GM18873 (cell line): Measurements from ENCODE around the gene SORCS1.
"Not testable (repeated sequence)": the region's sequence is repeated elsewhere in the genome, so short reads cannot be mapped to it uniquely, and the experiment has no call there.

Experiments used
- ATAC-seq: cut with Tn5 transposase; IDR thresholded peaks from one replicate; pipeline ENCODE4 v1.9.1; 2021; ENCODE audit warnings: mild to moderate bottlenecking, moderate library complexity, moderate number of reproducible peaks; ENCODE audit not compliant: unreplicated experiment, low FRiP score

SORCS1 gene

GRCh38 chr10:107056182-107056581 lies 108.3 kb downstream of the SORCS1 start:
- ATAC-seq = no peak

GRCh38 chr10:107054469-107055156 lies 109.9 kb downstream of the SORCS1 start:
- ATAC-seq = no peak

DNA sequence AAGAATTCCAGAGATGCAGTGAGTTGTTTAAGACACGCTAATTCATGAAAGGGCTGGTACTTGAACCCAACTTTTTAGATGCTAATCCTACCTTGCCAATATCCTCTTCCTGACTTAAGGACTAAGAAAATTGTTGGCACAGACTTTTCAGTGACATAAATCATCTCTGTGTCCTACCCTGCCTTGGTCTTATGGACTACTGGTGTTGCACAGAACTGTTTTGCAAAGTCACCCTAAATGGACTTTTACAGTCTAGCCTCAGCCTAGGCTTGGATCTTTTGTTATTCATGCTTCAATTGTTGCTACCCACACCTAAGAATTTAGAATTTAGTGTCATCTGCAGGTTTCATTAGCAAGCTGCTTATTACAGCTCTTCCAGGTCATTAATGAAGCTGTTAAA lies 112.7 kb downstream of the SORCS1 start:
- no peak for ATAC-seq

DNA sequence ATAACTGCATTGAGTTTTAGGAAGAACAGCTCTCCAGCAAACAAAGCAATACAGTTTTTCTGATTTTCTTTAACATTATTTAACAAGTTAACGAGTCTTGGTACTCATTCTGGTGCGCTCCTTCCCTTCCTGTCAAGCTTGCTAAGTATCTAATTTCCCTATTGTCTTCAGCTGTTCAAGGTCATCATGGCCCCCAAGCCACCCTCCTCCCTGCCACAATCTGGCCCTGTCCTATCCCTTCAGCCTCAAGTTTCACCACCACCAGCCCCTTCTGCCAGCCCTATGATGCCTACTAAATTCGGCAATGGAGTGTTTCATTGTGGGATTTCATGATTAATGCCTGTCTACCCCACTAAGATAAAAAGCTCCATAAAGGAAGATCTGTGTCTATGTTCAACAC lies 121.0 kb downstream of the SORCS1 start:
- ATAC-seq = no peak

- ATAC-seq = no peak
These were observed 127.0 kb downstream of the SORCS1 start for GRCh38 chr10:107037192-107038122.

- no peak for ATAC-seq
These were observed 130.6 kb downstream of the SORCS1 start for GRCh38 chr10:107033799-107034422.

DNA sequence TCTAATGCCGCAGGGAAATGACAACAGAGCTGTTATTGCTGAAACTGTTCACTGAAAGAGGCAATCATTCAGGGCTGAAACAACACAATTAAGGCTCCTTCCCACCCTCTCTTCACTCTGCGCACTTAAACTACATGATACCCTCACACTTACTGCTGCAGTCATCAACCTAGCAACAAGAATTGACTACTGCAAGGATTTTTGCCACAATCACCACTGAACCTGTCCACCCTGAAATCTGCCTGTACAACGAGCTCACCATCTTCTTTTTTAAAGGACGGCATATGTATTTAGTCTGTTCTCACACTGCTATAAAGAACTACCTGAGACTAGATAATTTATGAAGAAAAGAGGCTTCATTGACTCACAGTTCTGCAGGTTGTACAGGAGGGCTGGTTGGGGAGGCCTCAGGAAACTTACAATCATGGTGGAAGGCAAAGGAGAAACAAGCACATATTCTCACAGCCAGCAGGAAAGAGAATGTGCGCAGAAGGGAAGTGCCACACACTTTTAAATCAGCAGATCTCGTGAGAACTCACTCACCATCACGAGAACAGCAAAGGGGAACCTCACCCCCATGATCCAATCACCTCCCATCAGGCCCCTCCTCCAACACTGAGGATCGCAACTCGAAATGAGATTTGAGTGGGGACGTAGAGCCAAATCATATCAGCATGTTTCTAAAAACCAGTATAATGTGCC lies 131.7 kb downstream of the SORCS1 start:
- no peak for ATAC-seq

- no peak for ATAC-seq
These were observed 132.4 kb downstream of the SORCS1 start for GRCh38 chr10:107031931-107032699.

GRCh38 chr10:107028236-107028635 lies 136.3 kb downstream of the SORCS1 start:
- ATAC-seq = no peak

GRCh38 chr10:107025676-107026075 lies 138.8 kb downstream of the SORCS1 start:
- no peak for ATAC-seq

GRCh38 chr10:107024033-107024432 lies 140.5 kb downstream of the SORCS1 start:
- ATAC-seq = not testable (repeated sequence)

DNA sequence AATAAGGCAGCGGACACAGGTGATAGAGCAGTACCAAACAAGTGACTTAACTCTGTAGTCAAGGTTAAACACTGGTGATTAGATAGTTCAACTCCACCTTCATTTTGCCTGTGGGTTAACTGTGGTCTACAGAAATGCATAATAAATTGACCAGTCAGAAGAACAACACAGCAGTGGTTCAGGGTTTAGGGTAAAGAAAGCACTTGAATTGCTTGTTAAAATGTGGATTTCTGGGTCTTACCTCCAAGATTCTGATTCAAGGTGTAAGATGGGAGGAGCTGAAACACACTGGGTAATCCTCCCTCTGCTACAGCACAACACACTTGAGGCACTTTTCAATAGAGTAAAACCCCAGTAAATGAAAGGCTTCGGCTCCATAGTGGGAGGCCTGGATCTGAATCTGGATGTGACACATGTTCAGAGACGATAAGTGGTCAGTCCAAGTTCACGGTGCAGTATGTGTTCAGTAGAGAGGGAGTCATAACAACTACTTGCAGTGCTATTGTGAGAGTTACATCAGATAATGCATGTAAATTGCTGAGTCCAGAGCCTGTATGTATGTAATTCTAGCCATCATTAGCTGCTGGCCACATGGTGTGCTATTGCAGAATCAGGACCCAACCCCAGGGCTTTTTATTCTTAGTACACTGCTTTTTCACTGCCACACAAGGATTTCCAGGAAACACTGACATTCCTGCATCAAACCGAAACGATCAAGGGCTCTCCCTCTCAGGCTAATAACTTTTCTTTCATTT lies 141.7 kb downstream of the SORCS1 start:
- ATAC-seq = no peak

DNA sequence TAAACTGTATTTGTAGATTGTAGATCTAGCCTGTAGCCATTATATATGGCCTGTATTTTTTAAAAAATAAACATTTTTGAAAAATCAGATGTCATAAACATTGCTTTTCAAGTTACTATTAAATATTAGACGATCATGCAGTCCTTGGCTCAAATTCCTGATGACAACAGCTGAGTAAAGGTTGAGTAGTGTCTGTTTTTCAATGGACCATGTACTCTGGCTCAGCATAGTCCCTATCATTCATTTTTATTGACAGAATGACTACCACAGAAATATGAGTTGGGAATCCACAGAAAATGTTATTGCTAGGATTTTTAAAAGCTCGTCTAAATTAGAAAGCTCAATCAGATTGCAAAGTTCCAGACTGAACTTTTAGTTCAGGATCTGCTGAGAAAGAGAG lies 145.4 kb downstream of the SORCS1 start:
- no peak for ATAC-seq

GRCh38 chr10:107013258-107014006 lies 151.1 kb downstream of the SORCS1 start:
- no peak for ATAC-seq

GRCh38 chr10:107011992-107012391 lies 152.5 kb downstream of the SORCS1 start:
- ATAC-seq = no peak

GRCh38 chr10:107011105-107011504 lies 153.4 kb downstream of the SORCS1 start:
- no peak for ATAC-seq

DNA sequence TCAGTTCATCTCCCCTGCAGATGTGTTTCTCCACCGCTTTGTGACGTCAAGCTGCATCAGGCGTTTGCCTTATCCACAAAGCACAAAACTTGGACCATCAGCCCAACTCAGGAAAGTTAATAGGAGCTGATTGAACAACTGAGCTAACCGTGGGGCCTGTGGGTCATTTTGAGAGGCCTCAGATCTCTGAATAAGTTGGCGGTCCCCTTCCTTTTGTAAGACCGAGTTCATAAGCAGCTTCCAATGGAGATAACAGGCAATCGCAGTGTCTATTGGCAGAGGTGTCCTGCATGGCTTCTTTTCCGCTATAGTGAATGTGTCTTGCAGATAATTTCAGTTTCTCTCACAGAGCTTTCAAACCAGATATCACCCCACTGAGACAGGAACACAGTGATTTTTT lies 154.0 kb downstream of the SORCS1 start:
- no peak for ATAC-seq

GRCh38 chr10:107004362-107004761 lies 160.1 kb downstream of the SORCS1 start:
- no peak for ATAC-seq
